Keratinocyte (primary cell): ENCODE results near the gene C15orf39.

Source experiments
- EZH2 ChIP-seq: IDR thresholded peaks from one replicate; pipeline ENCODE4 v1.6.1; 2012; ENCODE audit warnings: inconsistent platforms, mild to moderate bottlenecking, low read length, moderate library complexity
- TF ChIP-seq, protein P1 (sequence below), 3 experiments: IDR thresholded peaks in 1 of 3; conservative IDR thresholded peaks in 1 of 3; optimal IDR thresholded peaks in 1 of 3; 2 replicates in 2 of 3; 3 replicates in 1 of 3; pipeline versions ENCODE3 to v1.5.1; 2011; ENCODE audit warnings: low read length in 3 of 3, mild to moderate bottlenecking in 3 of 3, moderate library complexity in 2 of 3, control low read depth in 1 of 3, inconsistent platforms in 1 of 3; ENCODE audit not compliant: insufficient read depth in 2 of 3; ENCODE audit errors: extremely low read depth in 1 of 3

DNA sequence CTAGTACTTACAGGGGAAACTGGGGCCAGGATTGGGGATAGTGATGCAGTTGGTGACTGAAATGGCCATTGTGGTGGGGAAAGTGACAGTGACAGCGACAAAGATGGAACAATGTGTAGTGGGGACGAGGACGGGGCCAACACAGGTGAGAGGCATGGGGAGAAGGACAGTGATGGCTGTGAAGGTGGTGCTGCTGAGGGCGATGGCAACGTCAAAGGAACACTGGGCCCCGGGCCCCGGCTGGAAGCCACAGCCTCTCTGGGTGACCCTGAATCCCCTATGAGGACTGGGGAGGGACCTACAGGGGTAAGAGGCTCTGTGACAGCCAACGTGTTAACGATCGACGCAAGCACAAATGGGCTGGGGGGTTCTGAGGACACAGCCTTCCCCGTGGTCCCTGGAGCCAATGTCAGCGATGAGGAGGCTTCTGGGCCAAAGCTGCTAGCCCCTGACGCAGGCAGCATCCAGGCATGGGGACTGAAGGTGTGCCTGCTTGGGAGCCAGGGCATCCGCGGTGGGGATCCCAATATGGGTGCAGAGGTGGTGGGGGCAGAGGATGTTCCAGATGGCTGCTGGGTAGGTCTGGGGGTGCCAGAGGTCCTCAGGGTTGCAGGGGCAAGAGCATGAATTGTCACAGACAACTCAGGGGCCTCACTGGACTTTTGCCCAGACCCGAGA is 31.3 kb downstream of the C15orf39 start:
- TF ChIP-seq, protein P1, sequence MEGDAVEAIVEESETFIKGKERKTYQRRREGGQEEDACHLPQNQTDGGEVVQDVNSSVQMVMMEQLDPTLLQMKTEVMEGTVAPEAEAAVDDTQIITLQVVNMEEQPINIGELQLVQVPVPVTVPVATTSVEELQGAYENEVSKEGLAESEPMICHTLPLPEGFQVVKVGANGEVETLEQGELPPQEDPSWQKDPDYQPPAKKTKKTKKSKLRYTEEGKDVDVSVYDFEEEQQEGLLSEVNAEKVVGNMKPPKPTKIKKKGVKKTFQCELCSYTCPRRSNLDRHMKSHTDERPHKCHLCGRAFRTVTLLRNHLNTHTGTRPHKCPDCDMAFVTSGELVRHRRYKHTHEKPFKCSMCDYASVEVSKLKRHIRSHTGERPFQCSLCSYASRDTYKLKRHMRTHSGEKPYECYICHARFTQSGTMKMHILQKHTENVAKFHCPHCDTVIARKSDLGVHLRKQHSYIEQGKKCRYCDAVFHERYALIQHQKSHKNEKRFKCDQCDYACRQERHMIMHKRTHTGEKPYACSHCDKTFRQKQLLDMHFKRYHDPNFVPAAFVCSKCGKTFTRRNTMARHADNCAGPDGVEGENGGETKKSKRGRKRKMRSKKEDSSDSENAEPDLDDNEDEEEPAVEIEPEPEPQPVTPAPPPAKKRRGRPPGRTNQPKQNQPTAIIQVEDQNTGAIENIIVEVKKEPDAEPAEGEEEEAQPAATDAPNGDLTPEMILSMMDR (optimal IDR thresholded peaks at IDR 0.05 in 1 of 3, IDR thresholded peaks at IDR 0.05 in 1 of 3, conservative IDR thresholded peaks at IDR 0.05 in 1 of 3; ENCODE audit: extremely low read depth in 1 of 3, insufficient read depth in 2 of 3, low read length in 3 of 3): no peak
- TF ChIP-seq EZH2: no peak
